Measurements from ENCODE around the gene CPN2. TPM values are rescaled to one million over a fixed set of nuclear protein-coding genes. Genes with fewer than 3 reads are reported as not detected.

Gene CPN2, protein sequence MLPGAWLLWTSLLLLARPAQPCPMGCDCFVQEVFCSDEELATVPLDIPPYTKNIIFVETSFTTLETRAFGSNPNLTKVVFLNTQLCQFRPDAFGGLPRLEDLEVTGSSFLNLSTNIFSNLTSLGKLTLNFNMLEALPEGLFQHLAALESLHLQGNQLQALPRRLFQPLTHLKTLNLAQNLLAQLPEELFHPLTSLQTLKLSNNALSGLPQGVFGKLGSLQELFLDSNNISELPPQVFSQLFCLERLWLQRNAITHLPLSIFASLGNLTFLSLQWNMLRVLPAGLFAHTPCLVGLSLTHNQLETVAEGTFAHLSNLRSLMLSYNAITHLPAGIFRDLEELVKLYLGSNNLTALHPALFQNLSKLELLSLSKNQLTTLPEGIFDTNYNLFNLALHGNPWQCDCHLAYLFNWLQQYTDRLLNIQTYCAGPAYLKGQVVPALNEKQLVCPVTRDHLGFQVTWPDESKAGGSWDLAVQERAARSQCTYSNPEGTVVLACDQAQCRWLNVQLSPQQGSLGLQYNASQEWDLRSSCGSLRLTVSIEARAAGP
- total RNA-seq (not detected in 2 replicates), polyA plus RNA-seq (not detected in 2 replicates), polyA minus RNA-seq (not detected in 2 replicates), Bru-seq, nascent RNA (not detected), BruChase-seq, experiment 1, labeled RNA remaining after a 6-hour chase (not detected), BruChase-seq, experiment 2, labeled RNA remaining after a 2-hour chase (not detected)
- polyA plus RNA-seq (2011; cell fraction: cytosol; rRNA removed), result not detected in 2 replicates
- not detected in 2 replicates for polyA plus RNA-seq (2011; cell fraction: nucleus; rRNA removed)
- polyA plus RNA-seq (2012), result not detected in 2 replicates
- not detected for polyA minus RNA-seq (2011; cell fraction: cytosol; rRNA and poly(A)+ RNA removed)
- not detected in 2 replicates for polyA minus RNA-seq (2011; cell fraction: nucleus; rRNA and poly(A)+ RNA removed)
- long read RNA-seq, result 0 reads

- ChIA-PET POLR2A (no interaction called here), CTCF (interaction anchor here (0.6 to 1.5 kb wide), 5 partner anchors 9 to 54 kb away, joined by 3 to 6 read pairs (median 3); no protein-coding TSS in a partner anchor)
- no peak within 1 kb of the TSS for H3K4me3 ChIP-seq (replicated peaks in 1 of 3; ENCODE audit: insufficient read depth in 1 of 3, low read depth in 1 of 3, low read length in 3 of 3)
- H3K79me2 ChIP-seq (ENCODE audit: control insufficient read depth, insufficient read depth, low read length), result no peaks in the 10 kb centered on the region
- H4K20me1 ChIP-seq (replicated peaks; ENCODE audit: control insufficient read depth, extremely low read depth, insufficient read depth, low read length), result no peaks in the 10 kb centered on the region
- dilution Hi-C loops (cut with MboI; ENCODE audit: extremely low pct_ligation_motif_present, low sequenced_read_pairs), result no loop called here
- peaks cover 0 to 2% of the 10 kb centered on the region in 2 experiments for H3K27me3 ChIP-seq (ENCODE audit: control insufficient read depth in 2 of 2, insufficient read depth in 2 of 2, low read length in 2 of 2)
- H3K9me1 ChIP-seq (replicated peaks; ENCODE audit: control insufficient read depth, extremely low read depth, insufficient read depth, low read length), result no peaks in the 10 kb centered on the region
- no peak within 1 kb of the TSS for H3K27ac ChIP-seq (ENCODE audit: insufficient read depth, low read depth, low read length)
- H3K9me3 ChIP-seq (replicated peaks; ENCODE audit: control insufficient read depth, insufficient read depth, low read length), result no peaks in the 10 kb centered on the region
- no peak within 1 kb of the TSS for H2AFZ ChIP-seq (ENCODE audit: low read depth, low read length)
- H3K4me2 ChIP-seq (ENCODE audit: insufficient read depth, low read length), result no peak within 1 kb of the TSS
- BruUV-seq (replicated peaks), result no TSS peak
- H3K9ac ChIP-seq (replicated peaks; ENCODE audit: extremely low read depth, insufficient read depth, low read length), result no peak within 1 kb of the TSS
- intact Hi-C loops (cut with micrococcal nuclease), result no loop called here
- H3K4me1 ChIP-seq (ENCODE audit: control insufficient read depth, extremely low read depth, insufficient read depth, low read length), result no peaks in the 10 kb centered on the region
- TF ChIP-seq JUN (IDR thresholded peaks at IDR 0.05; ENCODE audit: borderline replicate concordance, insufficient read depth, insufficient read length, low read depth), result no peak
- TF ChIP-seq MYC (IDR thresholded peaks at IDR 0.05; ENCODE audit: low read depth, low read length), result no peak
- no peak for TF ChIP-seq POLR2A (IDR thresholded peaks at IDR 0.05; ENCODE audit: low read depth, low read length)
- TF ChIP-seq, protein P1, sequence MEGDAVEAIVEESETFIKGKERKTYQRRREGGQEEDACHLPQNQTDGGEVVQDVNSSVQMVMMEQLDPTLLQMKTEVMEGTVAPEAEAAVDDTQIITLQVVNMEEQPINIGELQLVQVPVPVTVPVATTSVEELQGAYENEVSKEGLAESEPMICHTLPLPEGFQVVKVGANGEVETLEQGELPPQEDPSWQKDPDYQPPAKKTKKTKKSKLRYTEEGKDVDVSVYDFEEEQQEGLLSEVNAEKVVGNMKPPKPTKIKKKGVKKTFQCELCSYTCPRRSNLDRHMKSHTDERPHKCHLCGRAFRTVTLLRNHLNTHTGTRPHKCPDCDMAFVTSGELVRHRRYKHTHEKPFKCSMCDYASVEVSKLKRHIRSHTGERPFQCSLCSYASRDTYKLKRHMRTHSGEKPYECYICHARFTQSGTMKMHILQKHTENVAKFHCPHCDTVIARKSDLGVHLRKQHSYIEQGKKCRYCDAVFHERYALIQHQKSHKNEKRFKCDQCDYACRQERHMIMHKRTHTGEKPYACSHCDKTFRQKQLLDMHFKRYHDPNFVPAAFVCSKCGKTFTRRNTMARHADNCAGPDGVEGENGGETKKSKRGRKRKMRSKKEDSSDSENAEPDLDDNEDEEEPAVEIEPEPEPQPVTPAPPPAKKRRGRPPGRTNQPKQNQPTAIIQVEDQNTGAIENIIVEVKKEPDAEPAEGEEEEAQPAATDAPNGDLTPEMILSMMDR (IDR thresholded peaks at IDR 0.05; ENCODE audit: extremely low read depth in 1 of 2, insufficient read depth in 1 of 2, low read depth in 1 of 2, low read length in 2 of 2), result no peak
- no peak for TF ChIP-seq FOS (IDR thresholded peaks at IDR 0.05; ENCODE audit: borderline replicate concordance, insufficient read depth, low read length)
- TF ChIP-seq EZH2 (IDR thresholded peaks at IDR 0.05; ENCODE audit: borderline replicate concordance, low read depth, low read length, severe bottlenecking), result no peak
- no peak for TF ChIP-seq MAX (IDR thresholded peaks at IDR 0.05; ENCODE audit: insufficient read depth, insufficient read length)
- TF ChIP-seq POLR2AphosphoS5 (IDR thresholded peaks at IDR 0.05; ENCODE audit: insufficient read depth, low read depth, low read length), result no peak
- no peak for TF ChIP-seq GATA2 (IDR thresholded peaks at IDR 0.05; ENCODE audit: insufficient read depth, insufficient read length, low read depth, low read length)
- no peak for FAIRE-seq
- no peaks in the 10 kb centered on the region for H3K36me3 ChIP-seq (ENCODE audit: control insufficient read depth in 2 of 2, extremely low read depth in 1 of 2, insufficient read depth in 2 of 2, low read length in 2 of 2)
- DNase-seq (ENCODE audit: low read depth, low spot score), result no peak
Observed at GRCh38 chr3:194351080-194351672, at the start of gene CPN2. Gene CPN2, minus strand, starts transcription at chr3:194351328. Its CDS starts 8,626 bp downstream, at chr3:194342702.

Measured in endothelial cell of umbilical vein (primary cell).